Left ventricle myocardium superior (tissue), 1 donor: Measurements from ENCODE around the gene SPATA16. TPM values are rescaled to one million over a fixed set of nuclear protein-coding genes. Genes with fewer than 3 reads are reported as not detected.

Source experiments
- ATAC-seq: fragments of 200-7000 bp; cut with Tn5 transposase; one replicate; pipeline ENCODE4 v1.9.1; 2020; ENCODE audit warnings: mild to moderate bottlenecking, moderate library complexity
- DNase-seq: peaks from one replicate; pipeline ENCODE4 v3.0.0-alpha.2; 2020
- intact Hi-C: fragments of 100-400 bp; cut with micrococcal nuclease; formaldehyde crosslinking; loops from one replicate; pipeline ENCODE4 v1.11.0; 2022
- total RNA-seq: library from RNA; stranded (reverse); fragmentation: NEBNext Ultra II Directional; extraction: Animal tissue kit (Norgen Biotek cat#: 25700); gene quantifications from one replicate; pipeline ENCODE4 v1.2.1, GENCODE V29; 2021
- donor health status: DM: no; HTN: yes; CAD: no; lungs with severe emphysema.

Gene SPATA16
- total RNA-seq, 1 donor from 2014 or later: not detected

- no peak for ATAC-seq
- intact Hi-C loops: no loop called here
- no peak for DNase-seq
These were observed 127.7 kb downstream of the SPATA16 start for GRCh38 chr3:173013219-173013832.

DNA sequence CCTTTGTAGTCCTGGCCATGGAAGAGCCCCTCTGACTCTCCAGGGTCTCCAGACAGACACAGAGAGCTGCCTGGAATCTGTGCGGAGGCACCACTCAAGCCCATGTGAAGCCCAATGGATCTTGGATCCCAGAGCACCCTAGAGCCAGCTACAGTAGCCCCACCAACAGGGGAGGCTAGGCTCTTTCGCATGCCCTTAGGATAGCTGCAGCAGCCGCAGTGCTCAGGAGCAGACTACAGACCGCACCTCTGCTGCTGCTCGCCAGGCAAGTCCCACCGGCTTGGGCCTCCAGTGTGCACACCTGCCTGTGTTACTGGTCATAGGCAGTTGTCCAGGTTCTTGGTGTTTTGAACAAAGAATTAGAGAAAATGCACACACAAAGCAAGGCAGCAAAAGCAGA, 131.6 kb downstream of the SPATA16 start:
- DNase-seq (no peak), ATAC-seq (no peak)
- intact Hi-C loops: no loop called here

DNA sequence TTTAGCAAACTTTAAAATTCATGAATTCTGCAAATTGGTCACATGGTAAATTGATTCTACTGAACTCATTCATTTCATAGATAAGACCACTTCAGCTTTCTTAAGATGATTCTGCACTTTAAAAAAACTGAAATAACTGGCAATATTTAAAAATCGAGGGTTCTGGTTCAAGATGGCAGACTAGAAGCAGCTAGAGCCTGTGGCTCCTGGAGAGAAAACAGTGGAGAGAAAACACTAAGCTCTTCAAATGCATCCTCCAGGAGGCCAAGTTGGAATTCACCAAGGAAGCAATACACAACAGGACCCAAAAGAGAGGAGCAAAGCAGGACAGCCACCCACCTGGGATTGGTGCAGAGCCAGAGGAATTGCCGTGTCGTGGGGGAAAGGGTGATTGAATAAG, 132.1 kb downstream of the SPATA16 start:
- no peak for ATAC-seq
- intact Hi-C loops: no loop called here
- no peak for DNase-seq

GRCh38 chr3:173007079-173007723, 133.8 kb downstream of the SPATA16 start:
- intact Hi-C loops: no loop called here
- DNase-seq: no peak
- ATAC-seq: no peak

- intact Hi-C loops: no loop called here
- ATAC-seq (no peak), DNase-seq (no peak)
These were observed 135.0 kb downstream of the SPATA16 start for GRCh38 chr3:173006006-173006405.

DNA sequence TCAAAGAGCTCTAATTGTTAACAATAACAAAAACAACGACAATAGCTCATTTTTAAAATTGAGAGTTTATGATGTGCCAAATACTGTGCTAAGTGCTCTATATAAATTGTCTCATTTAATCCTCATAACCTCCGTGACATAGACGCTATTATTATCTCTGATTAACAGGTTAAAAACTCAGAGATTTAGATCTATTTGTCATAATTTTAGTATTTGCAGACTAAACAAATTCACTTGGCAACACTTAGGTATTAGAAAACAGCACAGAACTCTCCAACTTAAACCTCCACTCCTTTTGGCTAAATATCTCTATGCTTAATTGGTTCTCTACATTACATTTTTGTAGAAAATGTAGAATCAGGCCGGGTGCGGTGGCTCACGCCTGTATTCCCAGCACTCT, 136.4 kb downstream of the SPATA16 start:
- no peak for ATAC-seq

GRCh38 chr3:173003956-173004355, 137.1 kb downstream of the SPATA16 start:
- no peak for ATAC-seq
- intact Hi-C loops: no loop called here
- no peak for DNase-seq

More for the DNA sequence above, 136.4 kb downstream of the SPATA16 start:
- intact Hi-C loops: no loop called here
- DNase-seq: no peak

DNA sequence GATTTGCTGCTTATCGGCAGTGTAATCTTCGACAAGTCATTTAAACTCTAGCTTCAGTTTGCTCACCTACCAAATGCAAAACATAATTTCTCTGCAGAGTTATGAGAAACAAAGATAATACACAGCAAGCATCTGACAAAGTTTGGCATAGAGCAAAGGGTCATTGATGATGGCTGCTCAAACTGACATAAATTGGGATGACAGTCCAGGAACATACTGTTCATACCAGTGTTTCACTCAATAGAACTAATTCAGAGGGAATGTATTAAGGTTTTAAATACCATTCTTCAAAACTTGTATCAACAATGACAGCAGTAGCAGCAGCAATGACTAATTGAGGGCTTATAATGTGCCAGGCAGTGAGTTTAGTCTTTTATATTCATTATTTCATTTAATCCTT, 137.6 kb downstream of the SPATA16 start:
- DNase-seq (no peak), ATAC-seq (no peak)
- intact Hi-C loops: no loop called here

DNA sequence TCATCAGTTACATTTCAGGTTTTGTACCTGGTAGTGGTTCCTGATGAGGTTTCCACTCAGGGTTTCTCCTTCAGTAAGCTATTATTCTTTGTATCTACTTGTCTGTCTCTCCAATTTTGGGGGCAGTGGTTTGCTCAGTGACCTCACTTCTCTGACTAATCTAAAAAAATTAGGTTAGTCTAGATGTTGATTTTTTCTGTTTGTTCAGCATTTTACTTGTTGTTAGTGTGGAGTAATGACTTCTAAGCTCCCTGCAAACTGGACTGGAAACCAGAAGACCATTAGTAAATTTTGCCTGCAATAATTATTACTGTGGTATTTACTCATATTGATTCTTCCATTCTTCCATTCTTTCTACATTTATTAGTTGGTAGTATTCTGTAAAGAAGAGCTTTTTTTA, 139.4 kb downstream of the SPATA16 start:
- intact Hi-C loops: no loop called here
- ATAC-seq (no peak), DNase-seq (no peak)

GRCh38 chr3:173000553-173000952, 140.5 kb downstream of the SPATA16 start:
- intact Hi-C loops: no loop called here
- DNase-seq (no peak), ATAC-seq (no peak)

GRCh38 chr3:172993412-172993811, 147.6 kb downstream of the SPATA16 start:
- intact Hi-C loops: no loop called here
- DNase-seq (no peak), ATAC-seq (no peak)

GRCh38 chr3:172991424-172991996, 149.5 kb downstream of the SPATA16 start:
- intact Hi-C loops: no loop called here
- no peak for DNase-seq
- ATAC-seq: no peak

DNA sequence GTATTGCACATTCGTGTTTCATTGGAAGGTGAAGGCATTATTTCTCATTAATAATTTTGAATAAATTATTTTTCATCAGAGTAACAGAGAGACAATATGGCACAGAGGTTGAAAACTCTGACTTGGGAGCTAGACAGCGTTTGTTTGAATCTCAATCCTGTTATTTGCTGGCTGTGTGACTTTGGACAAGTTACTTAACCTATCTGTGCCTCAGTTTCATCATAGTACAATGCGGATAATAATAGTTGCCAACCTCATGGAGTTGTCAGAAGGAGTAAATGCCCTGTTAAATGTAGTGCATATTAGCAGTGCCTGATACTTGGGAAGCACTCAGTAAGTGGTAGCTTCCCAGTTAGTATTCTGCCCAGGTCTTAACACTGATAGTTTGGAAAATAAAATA, 151.7 kb downstream of the SPATA16 start:
- intact Hi-C loops: no loop called here
- DNase-seq: no peak
- ATAC-seq: no peak

DNA sequence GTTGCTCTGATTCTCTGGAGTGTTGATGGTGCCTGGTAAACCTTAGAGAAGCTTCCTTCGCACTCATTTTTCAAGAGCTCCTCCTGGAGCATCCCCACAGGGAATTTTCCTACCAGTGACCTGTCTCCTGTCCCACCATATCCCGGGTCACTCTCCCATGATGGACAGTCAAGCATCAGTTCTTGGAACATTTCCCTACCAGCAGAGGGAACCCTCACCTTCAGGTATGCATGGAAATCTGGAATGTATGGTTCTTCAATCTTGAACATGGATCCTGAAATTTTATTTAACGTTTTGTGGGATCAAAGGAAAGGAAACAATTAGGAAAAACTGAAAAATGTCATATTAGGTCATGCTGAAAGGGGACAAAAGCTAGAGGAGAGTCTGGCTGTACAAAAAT, 153.8 kb downstream of the SPATA16 start:
- intact Hi-C loops: no loop called here
- DNase-seq (no peak), ATAC-seq (no peak)

GRCh38 chr3:172984914-172985313, 156.1 kb downstream of the SPATA16 start:
- peak; percentile 75 for ATAC-seq
- intact Hi-C loops: no loop called here
- DNase-seq: no peak

DNA sequence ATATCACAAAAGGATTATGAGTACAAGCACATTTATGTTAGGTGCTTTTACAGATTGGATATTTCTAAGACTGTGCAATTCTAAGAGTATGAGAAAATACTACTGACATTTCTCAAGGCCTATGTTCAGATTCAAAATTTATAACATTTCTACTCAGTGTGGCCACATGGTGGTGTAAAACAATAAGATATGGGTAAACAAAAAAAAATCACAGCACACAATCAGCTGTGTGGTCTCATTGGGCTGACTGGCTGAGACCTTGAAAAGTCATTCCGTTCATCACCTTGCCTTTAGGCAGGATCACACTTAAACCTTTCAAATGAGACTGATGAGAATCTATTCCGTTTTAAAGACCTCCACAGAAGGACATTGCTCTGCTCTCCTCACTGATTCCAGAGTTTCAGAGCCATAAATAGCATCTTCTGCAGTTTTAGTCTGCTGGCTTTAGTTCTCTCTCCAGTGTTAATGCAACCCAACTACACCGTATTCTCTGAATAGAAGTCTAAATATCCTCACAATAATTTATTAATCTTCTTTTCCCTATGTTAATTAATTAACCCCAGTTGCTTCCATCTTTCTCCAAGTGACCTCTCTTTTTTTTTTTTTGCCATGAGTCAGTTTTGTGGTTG, 158.2 kb downstream of the SPATA16 start:
- intact Hi-C loops: no loop called here
- ATAC-seq (peak; percentile 72), DNase-seq (no peak)

DNA sequence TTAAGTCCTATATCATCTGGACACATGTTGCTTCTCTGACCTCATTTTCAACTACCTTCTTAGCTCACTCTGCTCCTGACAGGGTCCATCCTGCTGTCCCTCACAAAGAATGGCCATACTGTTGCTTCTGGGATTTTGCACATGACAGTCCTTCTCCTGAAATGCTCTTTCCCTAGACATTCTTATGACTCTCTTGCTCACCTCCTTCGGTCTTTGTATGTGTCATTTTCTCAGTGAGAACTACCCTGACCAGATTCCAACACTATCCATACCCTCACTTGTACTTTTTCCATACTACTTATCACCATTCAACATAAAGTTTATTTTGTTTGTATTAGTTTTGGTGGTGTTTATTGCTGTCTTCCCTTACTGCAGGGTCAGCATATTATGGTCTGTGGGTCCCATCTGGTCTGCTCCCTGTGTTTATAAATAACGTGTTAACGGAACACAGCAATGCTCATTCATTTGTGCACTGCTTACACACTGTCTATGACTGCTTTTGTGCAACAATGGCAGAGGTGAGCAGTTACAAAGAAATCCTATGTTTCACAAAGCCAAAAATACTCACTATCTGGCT, 159.5 kb downstream of the SPATA16 start:
- DNase-seq (no peak), ATAC-seq (no peak)
- intact Hi-C loops: no loop called here

DNA sequence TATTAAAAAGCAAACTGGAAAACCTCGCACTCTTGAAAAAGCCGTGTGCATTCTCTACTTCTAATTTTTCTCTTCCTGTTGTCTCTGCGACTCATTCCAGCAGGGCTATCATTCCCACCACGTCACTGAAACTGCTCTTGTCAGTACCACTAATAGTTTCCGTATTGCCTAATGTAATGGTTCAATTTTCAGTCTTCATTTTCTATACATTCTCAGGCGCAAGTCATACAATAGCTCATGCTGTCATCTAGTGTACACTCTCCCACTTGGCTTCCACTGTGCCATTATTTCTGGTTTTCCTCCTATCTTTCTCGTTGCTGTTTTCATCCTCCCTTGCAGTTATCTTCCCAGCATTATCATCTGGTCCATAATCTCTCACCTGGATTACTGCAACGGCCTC, 160.2 kb downstream of the SPATA16 start:
- intact Hi-C loops: no loop called here
- DNase-seq (no peak), ATAC-seq (no peak)

- intact Hi-C loops: no loop called here
- ATAC-seq (no peak), DNase-seq (no peak)
These were observed 163.3 kb downstream of the SPATA16 start for GRCh38 chr3:172977696-172978095.

DNA sequence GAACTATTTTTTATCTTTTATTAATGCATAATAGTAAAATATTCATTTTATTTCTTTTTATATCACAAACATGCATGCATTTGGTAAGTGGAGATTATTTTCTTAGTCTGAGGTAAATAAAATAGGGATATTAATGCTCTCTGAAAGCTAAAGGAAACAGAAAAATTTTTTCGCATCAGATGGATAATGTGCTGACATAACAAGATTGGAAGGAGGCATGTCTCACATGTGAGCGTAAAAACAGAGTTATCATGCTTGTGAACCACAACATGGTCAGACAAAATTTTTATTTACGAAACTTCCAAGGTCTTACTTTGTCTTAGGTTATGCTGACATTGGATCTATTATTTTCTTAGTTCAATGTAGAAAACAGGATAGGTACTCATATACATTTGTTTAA, 166.1 kb downstream of the SPATA16 start:
- DNase-seq: no peak
- intact Hi-C loops: no loop called here
- ATAC-seq: no peak
